ENCODE results near the gene ZPBP2. TPM values are rescaled to one million over a fixed set of nuclear protein-coding genes. Genes with fewer than 3 reads are reported as not detected.

Gene ZPBP2
- total and polyA plus RNA-seq, 2 donors (not counting 1 experiment from before 2014, with no cell fraction given), result not detected

DNA sequence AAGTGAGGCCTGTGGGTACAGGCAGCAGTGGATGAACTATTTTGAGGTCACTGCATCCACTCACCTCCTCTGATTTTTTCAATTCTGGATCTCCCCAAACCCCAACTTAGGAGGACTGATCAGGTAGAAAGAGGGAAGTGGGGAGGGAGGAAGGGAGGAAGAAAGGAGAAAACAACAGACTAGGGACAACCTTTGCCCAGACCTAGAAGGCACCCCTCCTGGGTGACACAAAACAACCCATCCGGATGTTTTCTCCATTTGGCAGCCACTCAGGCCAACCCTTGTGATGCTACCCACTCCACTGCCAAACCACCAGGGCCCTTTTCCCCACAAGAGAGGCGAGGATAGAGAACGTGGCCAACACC lies 56.7 kb downstream of the ZPBP2 start:
- Histone ChIP-seq H3K27ac (ENCODE audit: insufficient read depth, low read length) (no peak overlapping the region), H2AFZ (ENCODE audit: low read length) (no peak overlapping the region), H3K4me3 (replicated peaks in 1 of 4; ENCODE audit: control extremely low read depth in 1 of 4, insufficient read depth in 1 of 4, low read depth in 3 of 4, low read length in 4 of 4) (no peak overlapping the region)

DNA sequence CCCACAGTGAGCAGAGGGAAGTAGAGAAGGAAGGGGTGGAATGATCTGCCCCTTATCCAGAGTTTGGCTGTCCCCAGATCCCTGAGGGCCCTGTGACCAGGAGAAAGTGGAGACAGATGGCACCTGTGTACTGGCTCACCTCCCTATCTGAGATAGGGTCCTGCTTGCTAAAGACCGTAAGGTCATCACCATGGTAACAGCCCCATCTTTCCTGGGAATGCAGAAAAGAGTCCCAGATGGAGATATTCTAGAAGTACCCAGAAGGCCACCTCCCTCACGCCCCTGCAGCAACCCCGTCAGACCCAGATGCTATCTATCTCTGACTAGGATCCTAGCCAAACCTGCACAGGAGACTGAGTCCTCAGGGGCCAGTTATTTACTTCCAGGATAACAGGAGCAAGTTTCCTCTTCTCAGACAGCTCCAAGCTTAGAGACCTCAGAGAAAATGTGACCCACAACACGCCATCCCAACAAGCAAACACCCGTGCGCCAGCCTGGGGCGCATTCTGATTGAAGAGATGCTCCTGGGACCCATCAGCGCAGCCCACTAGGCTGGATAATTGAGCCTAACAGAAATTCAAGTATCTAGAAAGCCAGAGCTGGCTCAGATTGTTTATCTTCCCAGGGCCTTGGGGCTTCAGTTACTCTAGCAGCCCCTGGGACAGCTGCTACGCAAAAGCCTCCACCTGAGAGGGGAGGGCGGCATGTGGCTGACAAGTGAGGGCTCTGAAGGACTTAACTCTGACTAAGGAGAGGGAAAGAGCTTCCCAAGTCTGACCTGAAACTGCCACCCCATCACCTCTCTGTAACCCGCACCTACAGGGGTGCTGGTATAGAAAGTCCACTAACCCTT lies 57.5 kb downstream of the ZPBP2 start:
- Histone ChIP-seq H3K4me1 (ENCODE audit: control insufficient read depth, extremely low read depth, insufficient read depth, low read length) (peaks cover 37% of the 10 kb centered on the region), H3K27me3 (ENCODE audit: control insufficient read depth, insufficient read depth, low read length) (no peaks in the 10 kb centered on the region), H3K9me3 (ENCODE audit: control insufficient read depth, insufficient read depth, low read depth, low read length) (no peaks in the 10 kb centered on the region), H3K4me2 (ENCODE audit: extremely low read depth, insufficient read depth, low read length) (peak overlapping the region; percentile 10), H3K27ac (ENCODE audit: insufficient read depth, low read length) (no peak overlapping the region), H4K20me1 (ENCODE audit: control insufficient read depth, extremely low read depth, insufficient read depth, low read length) (no peaks in the 10 kb centered on the region), H3K9ac (ENCODE audit: insufficient read depth, low read length) (no peak overlapping the region), H3K79me2 (ENCODE audit: control insufficient read depth, insufficient read depth, low read length) (peaks cover 30% of the 10 kb centered on the region), H2AFZ (ENCODE audit: low read length) (no peak overlapping the region), H3K36me3 (ENCODE audit: control insufficient read depth, insufficient read depth, low read length) (peaks cover 17% of the 10 kb centered on the region), H3K4me3 (replicated peaks in 1 of 4; ENCODE audit: control extremely low read depth in 1 of 4, insufficient read depth in 1 of 4, low read depth in 3 of 4, low read length in 4 of 4) (peak overlapping the region in 2 of 4 experiments; percentile 9 to 77)
- TF ChIP-seq EZH2 (IDR thresholded peaks at IDR 0.05; ENCODE audit: low read length, missing control alignments), result no peak
- TF ChIP-seq, protein P1, sequence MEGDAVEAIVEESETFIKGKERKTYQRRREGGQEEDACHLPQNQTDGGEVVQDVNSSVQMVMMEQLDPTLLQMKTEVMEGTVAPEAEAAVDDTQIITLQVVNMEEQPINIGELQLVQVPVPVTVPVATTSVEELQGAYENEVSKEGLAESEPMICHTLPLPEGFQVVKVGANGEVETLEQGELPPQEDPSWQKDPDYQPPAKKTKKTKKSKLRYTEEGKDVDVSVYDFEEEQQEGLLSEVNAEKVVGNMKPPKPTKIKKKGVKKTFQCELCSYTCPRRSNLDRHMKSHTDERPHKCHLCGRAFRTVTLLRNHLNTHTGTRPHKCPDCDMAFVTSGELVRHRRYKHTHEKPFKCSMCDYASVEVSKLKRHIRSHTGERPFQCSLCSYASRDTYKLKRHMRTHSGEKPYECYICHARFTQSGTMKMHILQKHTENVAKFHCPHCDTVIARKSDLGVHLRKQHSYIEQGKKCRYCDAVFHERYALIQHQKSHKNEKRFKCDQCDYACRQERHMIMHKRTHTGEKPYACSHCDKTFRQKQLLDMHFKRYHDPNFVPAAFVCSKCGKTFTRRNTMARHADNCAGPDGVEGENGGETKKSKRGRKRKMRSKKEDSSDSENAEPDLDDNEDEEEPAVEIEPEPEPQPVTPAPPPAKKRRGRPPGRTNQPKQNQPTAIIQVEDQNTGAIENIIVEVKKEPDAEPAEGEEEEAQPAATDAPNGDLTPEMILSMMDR (conservative IDR thresholded peaks at IDR 0.05 in 1 of 2, IDR thresholded peaks at IDR 0.05 in 1 of 2; ENCODE audit: low read depth in 1 of 2, low read length in 2 of 2), result no peak
- no peak for DNase-seq (ENCODE audit: low read depth in 2 of 2)

More for the DNA sequence above, 56.7 kb downstream of the ZPBP2 start:
- no peak overlapping the region for H3K9ac ChIP-seq (ENCODE audit: insufficient read depth, low read length)
- H3K9me3 ChIP-seq (ENCODE audit: control insufficient read depth, insufficient read depth, low read depth, low read length), result no peaks in the 10 kb centered on the region
- no peaks in the 10 kb centered on the region for H3K27me3 ChIP-seq (ENCODE audit: control insufficient read depth, insufficient read depth, low read length)
- TF ChIP-seq, protein P1 (conservative IDR thresholded peaks at IDR 0.05 in 1 of 2, IDR thresholded peaks at IDR 0.05 in 1 of 2; ENCODE audit: low read depth in 1 of 2, low read length in 2 of 2), result no peak
- no peak for TF ChIP-seq EZH2 (IDR thresholded peaks at IDR 0.05; ENCODE audit: low read length, missing control alignments)
- H4K20me1 ChIP-seq (ENCODE audit: control insufficient read depth, extremely low read depth, insufficient read depth, low read length), result no peaks in the 10 kb centered on the region
- no peak for DNase-seq (ENCODE audit: low read depth in 2 of 2)
- H3K4me1 ChIP-seq (ENCODE audit: control insufficient read depth, extremely low read depth, insufficient read depth, low read length), result peaks cover 34% of the 10 kb centered on the region
- H3K4me2 ChIP-seq (ENCODE audit: extremely low read depth, insufficient read depth, low read length), result no peak overlapping the region
- H3K79me2 ChIP-seq (ENCODE audit: control insufficient read depth, insufficient read depth, low read length), result peaks cover 30% of the 10 kb centered on the region
- H3K36me3 ChIP-seq (ENCODE audit: control insufficient read depth, insufficient read depth, low read length), result peaks cover 20% of the 10 kb centered on the region

DNA sequence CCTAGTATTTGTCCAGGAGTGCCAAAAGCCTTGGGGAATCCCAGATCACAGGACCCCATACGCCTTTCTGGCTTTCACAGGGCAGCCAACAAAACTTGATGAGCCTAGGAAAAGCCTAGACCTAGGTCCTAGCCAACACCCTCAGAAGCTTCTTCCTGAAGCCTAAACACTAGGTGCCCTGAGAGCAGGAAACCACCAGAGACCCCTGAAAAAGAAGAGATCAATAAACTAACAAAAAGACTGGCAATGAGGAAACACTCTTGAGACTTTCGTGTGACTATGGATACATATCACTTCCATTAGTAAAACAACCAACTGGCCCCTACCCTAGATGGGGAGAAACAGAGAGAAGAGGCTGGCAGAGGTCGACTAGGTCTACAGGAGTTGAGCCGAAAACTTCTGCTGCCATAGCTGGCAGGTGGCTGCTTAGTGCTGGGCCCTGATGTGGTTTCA lies 58.2 kb downstream of the ZPBP2 start:
- no peak overlapping the region for H2AFZ ChIP-seq (ENCODE audit: low read length)
- DNase-seq (ENCODE audit: low read depth in 2 of 2), result no peak
- H3K9ac ChIP-seq (ENCODE audit: insufficient read depth, low read length), result no peak overlapping the region

More for the DNA sequence above, 58.2 kb downstream of the ZPBP2 start:
- Histone ChIP-seq H3K27me3 (ENCODE audit: control insufficient read depth, insufficient read depth, low read length) (no peaks in the 10 kb centered on the region), H4K20me1 (ENCODE audit: control insufficient read depth, extremely low read depth, insufficient read depth, low read length) (no peaks in the 10 kb centered on the region), H3K36me3 (ENCODE audit: control insufficient read depth, insufficient read depth, low read length) (peaks cover 16% of the 10 kb centered on the region), H3K9me3 (ENCODE audit: control insufficient read depth, insufficient read depth, low read depth, low read length) (no peaks in the 10 kb centered on the region), H3K4me1 (ENCODE audit: control insufficient read depth, extremely low read depth, insufficient read depth, low read length) (peaks cover 37% of the 10 kb centered on the region), H3K4me3 (replicated peaks in 1 of 4; ENCODE audit: control extremely low read depth in 1 of 4, insufficient read depth in 1 of 4, low read depth in 3 of 4, low read length in 4 of 4) (peak overlapping the region; percentile 77 to 95 (median 82)), H3K27ac (ENCODE audit: insufficient read depth, low read length) (no peak overlapping the region), H3K79me2 (ENCODE audit: control insufficient read depth, insufficient read depth, low read length) (peaks cover 30% of the 10 kb centered on the region), H3K4me2 (ENCODE audit: extremely low read depth, insufficient read depth, low read length) (peak overlapping the region; percentile 99)
- TF ChIP-seq EZH2 (IDR thresholded peaks at IDR 0.05; ENCODE audit: low read length, missing control alignments), result no peak
- TF ChIP-seq, protein P1 (conservative IDR thresholded peaks at IDR 0.05 in 1 of 2, IDR thresholded peaks at IDR 0.05 in 1 of 2; ENCODE audit: low read depth in 1 of 2, low read length in 2 of 2), result no peak

Measured in fibroblast of lung (primary cell).